Liver (tissue), 3 donors: ENCODE measurements around the gene B4GALNT3.

Experiments used
- ATF3 ChIP-seq: IDR thresholded peaks from 2 replicates; pipeline ENCODE4 v1.6.1; 2016; ENCODE audit warnings: antibody characterized with exemption
- CTCF ChIP-seq: fragments of 150-350 bp; IDR thresholded peaks from 2 replicates; pipeline ENCODE4 v1.5.1; 2017; ENCODE audit warnings: improper control_type of control experiment, low read depth, low read length; ENCODE audit not compliant: missing input control
- FOXA1 ChIP-seq: IDR thresholded peaks from 2 replicates; pipeline ENCODE4 v1.6.1; 2016; ENCODE audit warnings: antibody characterized with exemption
- GABPA ChIP-seq, 2 donors: IDR thresholded peaks in 1 of 2; conservative IDR thresholded peaks in 1 of 2; 2 replicates each; pipeline ENCODE4 v1.6.1; 2016; ENCODE audit warnings: antibody characterized with exemption in 2 of 2, mild to moderate bottlenecking in 1 of 2, moderate library complexity in 1 of 2
- HNF4A ChIP-seq, 2 donors: conservative IDR thresholded peaks; 2 replicates each; pipeline ENCODE4 v1.6.1; 2016; ENCODE audit warnings: antibody characterized with exemption in 2 of 2, mild to moderate bottlenecking in 2 of 2
- HNF4G ChIP-seq: IDR thresholded peaks from 2 replicates; pipeline ENCODE4 v1.6.1; 2016; ENCODE audit warnings: antibody characterized with exemption
- MAX ChIP-seq: IDR thresholded peaks from 2 replicates; pipeline ENCODE4 v1.6.1; 2016; ENCODE audit warnings: antibody characterized with exemption
- REST ChIP-seq: IDR thresholded peaks from 2 replicates; pipeline ENCODE4 v1.6.1; 2016; ENCODE audit warnings: antibody characterized with exemption, mild to moderate bottlenecking
- RXRA ChIP-seq, 2 donors: IDR thresholded peaks; 2 replicates each; pipeline ENCODE4 v1.6.1; 2017 to 2018; ENCODE audit warnings: antibody characterized with exemption in 2 of 2, mild to moderate bottlenecking in 1 of 2
- TAF1 ChIP-seq: conservative IDR thresholded peaks from 2 replicates; pipeline ENCODE4 v1.6.1; 2016; ENCODE audit warnings: antibody characterized with exemption, mild to moderate bottlenecking
- YY1 ChIP-seq: IDR thresholded peaks from 2 replicates; pipeline ENCODE4 v1.6.1; 2016; ENCODE audit warnings: antibody characterized with exemption, mild to moderate bottlenecking
- ZBTB33 ChIP-seq: IDR thresholded peaks from 2 replicates; pipeline ENCODE4 v1.6.1; 2016; ENCODE audit warnings: antibody characterized with exemption
- donor health status: healthy.
- donor health status: healthy.

- TF ChIP-seq CTCF (no peak), YY1 (no peak), HNF4G (no peak), REST (no peak), ATF3 (no peak), HNF4A (conservative IDR thresholded peaks at IDR 0.05) (no peak), ZBTB33 (no peak), FOXA1 (no peak), RXRA (IDR thresholded peaks at IDR 0.05) (no peak), TAF1 (no peak), MAX (no peak), GABPA (IDR thresholded peaks at IDR 0.05 in 1 of 2, conservative IDR thresholded peaks at IDR 0.05 in 1 of 2) (no peak)
Observed at GRCh38 chr12:480831-481816, 21.4 kb downstream of the B4GALNT3 start.
